ENCODE data around the gene SMAD3. TPM values are rescaled to one million over a fixed set of nuclear protein-coding genes. Genes with fewer than 3 reads are reported as not detected.

The SMAD3 gene
- total RNA-seq, 4 donors from 2014 or later = 25.9 to 69.4 (median 35.2) TPM

DNA sequence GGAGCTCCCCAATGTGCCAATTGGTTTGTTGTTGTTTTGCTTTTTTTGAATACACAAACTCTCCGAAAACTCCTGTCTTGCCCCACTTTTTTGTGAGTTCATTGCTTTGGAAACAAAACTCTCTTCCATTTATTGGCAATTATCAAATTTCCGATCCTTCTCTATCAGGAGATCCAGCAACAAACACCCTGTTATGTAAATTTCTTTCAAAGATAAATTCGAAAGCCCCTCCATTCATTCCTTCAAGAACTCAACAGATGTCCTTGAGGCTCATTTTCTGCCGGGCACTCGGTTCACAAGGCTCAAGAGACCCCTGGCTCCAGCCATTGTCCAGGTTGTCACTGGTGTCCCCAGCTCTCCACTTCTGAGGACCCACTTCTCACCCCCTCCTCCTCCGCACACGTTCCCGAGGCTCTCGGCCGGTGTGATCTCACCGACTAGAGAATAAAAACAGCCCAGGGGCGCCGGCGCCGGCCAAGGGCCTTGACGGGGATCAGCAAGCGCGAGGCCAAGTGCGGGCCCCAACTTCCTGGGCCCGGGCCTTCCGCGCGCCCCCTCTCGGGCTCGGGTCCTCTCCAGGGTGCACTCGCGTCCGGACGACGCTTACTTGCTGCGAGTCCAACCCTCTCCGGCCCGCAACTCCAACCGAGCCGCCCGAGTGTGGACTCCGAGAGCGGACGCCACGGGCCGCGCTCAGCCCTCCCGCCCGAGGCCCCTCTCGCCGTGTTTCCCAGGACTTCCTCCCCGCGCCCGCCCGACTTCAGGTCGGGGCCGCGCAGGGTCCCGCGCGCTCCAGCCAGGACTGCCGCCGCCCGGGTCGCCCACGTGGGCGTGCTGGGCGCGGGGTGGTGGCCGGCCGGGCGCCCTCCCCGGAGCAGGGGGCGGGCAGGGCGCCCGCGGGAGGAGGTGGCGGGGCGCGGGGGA lies 533 bp upstream of the SMAD3 start:
- intact Hi-C loops (cut with DNase I; ENCODE audit: low total_unique reads) = no loop called here
- 7 to 8% methylated on average over 40 to 42 of the region's 75 CpGs for WGBS, 2 donors
- TF ChIP-seq POLR2A (IDR thresholded peaks at IDR 0.05) = no peak

DNA sequence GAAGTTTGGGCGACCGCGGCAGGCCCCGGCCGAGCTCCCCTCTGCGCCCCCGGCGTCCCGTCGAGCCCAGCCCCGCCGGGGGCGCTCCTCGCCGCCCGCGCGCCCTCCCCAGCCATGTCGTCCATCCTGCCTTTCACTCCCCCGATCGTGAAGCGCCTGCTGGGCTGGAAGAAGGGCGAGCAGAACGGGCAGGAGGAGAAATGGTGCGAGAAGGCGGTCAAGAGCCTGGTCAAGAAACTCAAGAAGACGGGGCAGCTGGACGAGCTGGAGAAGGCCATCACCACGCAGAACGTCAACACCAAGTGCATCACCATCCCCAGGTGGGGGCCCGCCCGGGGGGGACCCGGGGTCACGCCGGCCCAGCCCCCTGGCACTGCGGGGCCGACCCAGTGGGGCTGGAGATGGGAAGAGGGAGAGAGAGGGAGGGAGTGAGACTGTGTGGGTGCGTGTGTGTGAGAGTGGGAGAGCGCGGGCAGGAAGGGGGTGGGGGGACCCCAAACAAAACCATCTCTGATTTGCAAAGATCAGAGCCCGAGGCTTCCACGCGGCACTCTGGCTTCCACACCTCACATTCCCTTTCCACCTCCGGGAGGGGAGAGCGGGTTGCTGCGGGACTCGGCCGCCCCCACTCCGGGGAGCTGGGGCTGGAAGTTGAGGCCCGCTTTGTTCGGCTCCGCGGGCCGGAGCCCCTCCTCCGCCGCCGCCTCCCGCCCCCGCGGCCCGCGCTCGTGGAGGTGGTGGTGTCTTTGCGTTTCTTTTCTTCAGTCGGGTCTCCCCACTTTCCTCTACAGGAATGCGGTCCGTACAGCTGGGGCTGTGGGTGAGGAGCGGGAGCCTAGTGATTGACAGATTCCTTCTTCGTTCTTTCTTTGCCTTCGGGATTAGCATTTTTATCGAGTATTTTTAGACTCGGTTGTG lies 898 bp downstream of the SMAD3 start:
- intact Hi-C loops (cut with DNase I; ENCODE audit: low total_unique reads) = no loop called here
- WGBS, 2 donors = 0 to 1% methylated on average over 47 to 62 of the region's 72 CpGs
- no peak for DNase-seq (ENCODE audit: low spot score in 2 of 2)
- no peak for TF ChIP-seq POLR2A (IDR thresholded peaks at IDR 0.05)
- TF ChIP-seq, protein P1, sequence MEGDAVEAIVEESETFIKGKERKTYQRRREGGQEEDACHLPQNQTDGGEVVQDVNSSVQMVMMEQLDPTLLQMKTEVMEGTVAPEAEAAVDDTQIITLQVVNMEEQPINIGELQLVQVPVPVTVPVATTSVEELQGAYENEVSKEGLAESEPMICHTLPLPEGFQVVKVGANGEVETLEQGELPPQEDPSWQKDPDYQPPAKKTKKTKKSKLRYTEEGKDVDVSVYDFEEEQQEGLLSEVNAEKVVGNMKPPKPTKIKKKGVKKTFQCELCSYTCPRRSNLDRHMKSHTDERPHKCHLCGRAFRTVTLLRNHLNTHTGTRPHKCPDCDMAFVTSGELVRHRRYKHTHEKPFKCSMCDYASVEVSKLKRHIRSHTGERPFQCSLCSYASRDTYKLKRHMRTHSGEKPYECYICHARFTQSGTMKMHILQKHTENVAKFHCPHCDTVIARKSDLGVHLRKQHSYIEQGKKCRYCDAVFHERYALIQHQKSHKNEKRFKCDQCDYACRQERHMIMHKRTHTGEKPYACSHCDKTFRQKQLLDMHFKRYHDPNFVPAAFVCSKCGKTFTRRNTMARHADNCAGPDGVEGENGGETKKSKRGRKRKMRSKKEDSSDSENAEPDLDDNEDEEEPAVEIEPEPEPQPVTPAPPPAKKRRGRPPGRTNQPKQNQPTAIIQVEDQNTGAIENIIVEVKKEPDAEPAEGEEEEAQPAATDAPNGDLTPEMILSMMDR (IDR thresholded peaks at IDR 0.05) = no peak
- H3K4me3 ChIP-seq (ENCODE audit: low read depth, poor library complexity, severe bottlenecking) = peak overlapping the region; percentile 78

More for the DNA sequence above, 533 bp upstream of the SMAD3 start:
- DNase-seq (ENCODE audit: low spot score in 2 of 2) = peak in 1 of 2 donors; percentile 89
- peak overlapping the region; percentile 2 for H3K4me3 ChIP-seq (ENCODE audit: low read depth, poor library complexity, severe bottlenecking)

DNA sequence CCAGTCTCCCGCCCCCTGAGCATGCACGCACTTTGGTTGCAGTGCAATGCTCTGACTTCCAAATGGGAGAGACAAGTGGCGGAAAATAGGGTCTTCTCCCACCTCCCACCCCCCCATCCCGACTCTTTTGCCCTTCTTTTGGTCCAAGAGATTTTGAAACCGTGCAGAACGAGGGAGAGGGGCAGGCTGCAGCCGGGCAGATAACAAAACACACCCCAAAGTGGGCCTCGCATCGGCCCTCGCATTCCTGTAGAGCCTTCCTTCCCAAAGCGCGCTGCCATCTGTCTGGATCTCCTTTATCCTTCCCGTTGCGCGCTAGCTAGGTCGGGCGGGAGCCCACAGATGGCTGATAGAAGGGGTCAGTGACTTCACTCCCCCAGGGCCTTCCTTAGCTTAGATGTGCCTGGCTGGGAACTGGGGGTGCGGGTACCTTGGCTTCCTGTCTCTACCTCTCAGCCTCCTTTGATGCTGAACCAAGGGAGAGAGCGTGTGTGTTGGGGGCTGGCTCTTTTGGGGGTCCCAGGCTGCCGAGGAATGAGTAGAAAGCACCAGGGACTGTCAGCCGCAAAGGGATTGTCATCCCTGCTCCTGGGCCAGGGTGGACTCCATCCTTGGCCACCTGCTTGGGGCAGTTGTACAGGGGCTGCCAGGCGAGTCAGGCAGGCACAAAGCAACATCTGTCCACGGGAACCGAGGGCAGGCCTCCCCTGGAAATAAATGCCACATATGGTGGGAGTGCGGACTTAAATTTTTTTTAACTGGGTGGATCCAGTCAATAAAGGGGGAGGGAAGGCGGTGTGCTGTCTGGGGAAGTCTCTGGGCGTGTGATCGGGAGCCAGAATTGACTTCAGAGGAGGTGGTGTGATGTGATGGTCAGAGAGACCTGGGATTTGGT lies 1.8 kb downstream of the SMAD3 start:
- intact Hi-C loops (cut with DNase I; ENCODE audit: low total_unique reads) = no loop called here
- WGBS, 2 donors = 10% methylated on average over 28 of the region's 28 CpGs
- DNase-seq (ENCODE audit: low spot score in 2 of 2) = no peak
- peak overlapping the region; percentile 78 for H3K4me3 ChIP-seq (ENCODE audit: low read depth, poor library complexity, severe bottlenecking)
- no peak for TF ChIP-seq POLR2A (IDR thresholded peaks at IDR 0.05)
- TF ChIP-seq, protein P1 (IDR thresholded peaks at IDR 0.05) = no peak

DNA sequence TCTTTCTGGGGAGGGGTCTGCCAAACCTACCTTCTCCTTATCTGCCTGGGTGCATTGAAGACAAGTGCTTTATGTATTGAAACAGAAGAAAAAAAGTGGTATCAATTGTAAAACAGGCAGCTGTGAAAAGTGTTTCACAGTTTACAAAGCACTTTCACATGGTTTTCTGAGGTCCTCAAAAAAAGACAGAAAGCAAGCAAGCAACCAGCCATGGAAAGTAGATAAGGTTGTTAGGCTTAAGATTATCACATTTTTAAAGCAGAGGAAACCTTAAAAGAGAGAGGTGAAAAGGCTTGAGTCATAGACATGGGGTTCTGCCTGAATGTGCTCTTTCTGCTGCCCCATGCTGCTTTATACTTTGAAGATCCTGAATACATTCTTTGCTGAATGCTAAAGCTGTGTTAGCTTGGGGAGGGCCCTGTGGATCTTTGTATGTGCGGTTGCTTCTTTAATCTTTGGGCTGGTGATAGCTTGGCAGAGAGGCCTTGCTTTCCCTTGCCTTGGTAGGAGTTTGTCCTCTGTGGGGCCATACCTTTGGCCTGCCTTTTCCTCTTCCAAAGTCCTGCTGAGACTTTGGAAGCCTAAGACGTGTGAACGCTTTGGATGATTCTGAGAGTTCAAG lies 2.6 kb downstream of the SMAD3 start:
- intact Hi-C loops (cut with DNase I; ENCODE audit: low total_unique reads) = no loop called here
- 34% methylated on average over 3 of the region's 3 CpGs for WGBS, 2 donors
- no peak for TF ChIP-seq POLR2A (IDR thresholded peaks at IDR 0.05)
- TF ChIP-seq, protein P1 (IDR thresholded peaks at IDR 0.05) = no peak
- peak overlapping the region; percentile 78 for H3K4me3 ChIP-seq (ENCODE audit: low read depth, poor library complexity, severe bottlenecking)
- no peak for DNase-seq (ENCODE audit: low spot score in 2 of 2)

DNA sequence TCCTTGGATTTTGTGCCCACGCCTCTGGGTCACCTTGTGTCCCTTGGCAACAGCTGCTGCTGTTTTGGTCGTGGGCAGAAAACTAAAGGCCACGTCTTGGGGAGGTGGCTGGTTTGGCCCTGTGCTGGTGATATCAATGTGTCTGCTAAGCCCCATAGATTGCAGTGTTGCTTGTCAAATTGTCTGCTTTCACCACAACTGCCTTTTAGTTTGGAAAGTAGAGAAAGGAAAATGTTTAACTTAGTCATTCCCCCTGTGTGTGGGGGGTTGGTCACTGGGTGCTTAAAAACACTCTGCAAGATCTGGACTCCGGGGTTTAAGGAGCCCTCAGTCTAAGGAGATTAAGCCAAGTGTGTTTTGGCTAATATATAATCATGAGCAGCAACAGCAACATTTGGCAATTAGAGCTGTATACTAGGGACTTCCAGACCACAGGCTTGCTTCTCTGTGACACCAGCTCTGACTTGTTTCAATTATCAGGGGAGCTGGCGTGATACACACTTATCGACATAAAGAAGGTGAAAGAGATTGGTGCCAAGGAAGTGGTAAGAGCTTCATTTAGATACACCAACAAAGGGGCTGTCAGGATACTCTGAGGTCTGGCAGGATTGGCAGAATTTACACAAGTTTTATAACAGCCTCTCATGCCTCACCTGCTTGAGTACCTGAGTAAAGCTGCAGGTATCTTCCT lies 3.5 kb downstream of the SMAD3 start:
- no peak for DNase-seq (ENCODE audit: low spot score in 2 of 2)
- 30 to 41% methylated on average over 6 of the region's 6 CpGs for WGBS, 2 donors
- TF ChIP-seq, protein P1 (IDR thresholded peaks at IDR 0.05) = no peak
- TF ChIP-seq POLR2A (IDR thresholded peaks at IDR 0.05) = no peak
- intact Hi-C loops (cut with DNase I; ENCODE audit: low total_unique reads) = no loop called here
- no peak overlapping the region for H3K4me3 ChIP-seq (ENCODE audit: low read depth, poor library complexity, severe bottlenecking)
